HCT116 (cell line): ENCODE data around the gene SSH2. TPM values are rescaled to one million over a fixed set of nuclear protein-coding genes. Genes with fewer than 3 reads are reported as not detected.
"Not testable (repeated sequence)": the region's sequence is repeated elsewhere in the genome, so short reads cannot be mapped to it uniquely, and the experiment has no call there.

Experiments used
- ATAC-seq: fragments of 200-7000 bp; cut with Tn5 transposase; 2 replicates; pipeline ENCODE4 v1.9.1; 2020; ENCODE audit warnings: mild to moderate bottlenecking, moderate library complexity
- BruUV-seq: library from RNA; stranded (reverse); fragments of 400-500 nt; replicated peaks from 2 replicates; lab custom pipeline; 2021; lab: Mats Ljungman, UMichigan
- CTCF ChIA-PET: fragments of 300-600 bp; sonication (Branson Sonifier 250); formaldehyde crosslinking; loops from one replicate; lab custom pipeline; 2021; ENCODE audit warnings: antibody characterized with exemption; lab: Charles Lee
- POLR2A ChIA-PET: fragments of 300-600, 350-600 bp; sonication (Branson Sonifier 250); formaldehyde crosslinking; loops from one replicate; lab custom pipeline; 2021; ENCODE audit warnings: antibody characterized with exemption; lab: Charles Lee
- RAD21 ChIA-PET, 2 experiments: fragments of 300-600 bp; sonication (Branson Sonifier 250); formaldehyde crosslinking; loops; one replicate each; lab custom pipeline; 2023; ENCODE audit warnings: low total read pairs in 2 of 2; ENCODE audit not compliant: uncharacterized antibody in 2 of 2, unreplicated experiment in 2 of 2, low non-redundant PET in 1 of 2; lab: Charles Lee
- DNase-seq: peaks from one replicate; pipeline ENCODE4 v3.0.0-alpha.2; 2010; ENCODE audit warnings: low read depth, low spot score
- H2AFZ ChIP-seq: fragments of 200-600 bp; shearing (Covaris generic), sonication (generic); 2 replicates; pipeline ENCODE4 v1.6.1; 2017; ENCODE audit warnings: low read depth, mixed run types, mixed read lengths, antibody characterized with exemption, low read length; ENCODE audit not compliant: poor library complexity, severe bottlenecking
- H3K27ac ChIP-seq: 2 replicates; pipeline ENCODE4 v1.5.1; 2012; ENCODE audit warnings: low read depth, low read length
- H3K27me3 ChIP-seq: fragments of 200-600 bp; sonication (generic); 2 replicates; pipeline ENCODE4 v1.6.1; 2016; ENCODE audit warnings: mixed run types, low read length, mixed read lengths; ENCODE audit not compliant: insufficient read depth
- H3K36me3 ChIP-seq, 2 experiments: fragments of 200-500 bp in 1 of 2; fragments of 200-600 bp in 1 of 2; sonication (Bioruptor generic) in 1 of 2; sonication (generic) in 1 of 2; 2 replicates each; pipeline versions ENCODE4 v1.5.1 to v1.6.1; 2014 to 2016; ENCODE audit warnings: low read length in 2 of 2, inconsistent platforms in 1 of 2, mixed read lengths in 1 of 2, mixed run types in 1 of 2; ENCODE audit not compliant: insufficient read depth in 2 of 2, control insufficient read depth in 1 of 2
- H3K4me1 ChIP-seq, 2 experiments: fragments of 200-600 bp in 1 of 2; sonication (generic) in 1 of 2; 2 replicates each; pipeline versions ENCODE4 v1.5.1 to v1.6.1; 2012 to 2017; ENCODE audit warnings: low read length in 2 of 2, inconsistent platforms in 1 of 2, mild to moderate bottlenecking in 1 of 2, mixed read lengths in 1 of 2, mixed run types in 1 of 2, moderate library complexity in 1 of 2; ENCODE audit not compliant: insufficient read depth in 2 of 2, control insufficient read depth in 1 of 2
- H3K4me2 ChIP-seq: fragments of 200-600 bp; sonication (generic); 2 replicates; pipeline ENCODE4 v1.6.1; 2017; ENCODE audit warnings: mixed run types, low read length, mixed read lengths
- H3K4me3 ChIP-seq, 2 experiments: fragments of 200-600 bp in 1 of 2; sonication (generic) in 1 of 2; replicated peaks in 1 of 2; 2 replicates each; pipeline ENCODE4 v1.5.1; 2011 to 2016; ENCODE audit warnings: low read length in 2 of 2, control low read depth in 1 of 2, low read depth in 1 of 2, mild to moderate bottlenecking in 1 of 2, mixed read lengths in 1 of 2, mixed run types in 1 of 2
- H3K79me2 ChIP-seq: fragments of 200-600 bp; sonication (generic); 2 replicates; pipeline ENCODE4 v1.6.1; 2017; ENCODE audit warnings: mild to moderate bottlenecking, mixed run types, low read length, moderate library complexity, mixed read lengths; ENCODE audit not compliant: insufficient read depth
- H3K9ac ChIP-seq: fragments of 200-600 bp; sonication (generic); 2 replicates; pipeline ENCODE4 v1.6.1; 2016; ENCODE audit warnings: low read length, mixed read lengths
- H3K9me2 ChIP-seq: fragments of 200-600 bp; sonication (generic), shearing (Covaris generic); 2 replicates; pipeline ENCODE4 v1.6.1; 2017; ENCODE audit warnings: mixed run types, mild to moderate bottlenecking, moderate library complexity; ENCODE audit not compliant: insufficient read depth
- H3K9me3 ChIP-seq, 2 experiments: fragments of 200-500 bp in 1 of 2; fragments of 200-600 bp in 1 of 2; sonication (Bioruptor generic) in 1 of 2; sonication (generic) in 1 of 2; 2 replicates each; pipeline ENCODE4 v1.6.1; 2014 to 2017; ENCODE audit warnings: low read length in 2 of 2, mixed read lengths in 2 of 2, inconsistent platforms in 1 of 2, low read depth in 1 of 2, mild to moderate bottlenecking in 1 of 2, mixed run types in 1 of 2, moderate library complexity in 1 of 2; ENCODE audit not compliant: control insufficient read depth in 1 of 2, insufficient read depth in 1 of 2
- H4K20me1 ChIP-seq: fragments of 200-600 bp; sonication (generic), shearing (Covaris generic); 2 replicates; pipeline ENCODE4 v1.6.1; 2017; ENCODE audit warnings: mixed run types, mild to moderate bottlenecking, moderate library complexity; ENCODE audit not compliant: insufficient read depth
- ATF3 ChIP-seq: IDR thresholded peaks from 2 replicates; pipeline ENCODE4 v1.6.1; 2012
- CBX3 ChIP-seq: IDR thresholded peaks from 2 replicates; pipeline ENCODE4 v1.6.1; 2012; ENCODE audit warnings: low read depth
- CEBPB ChIP-seq: IDR thresholded peaks from 2 replicates; pipeline ENCODE4 v1.6.1; 2012; ENCODE audit warnings: low read depth
- ELF1 ChIP-seq: IDR thresholded peaks from 2 replicates; pipeline ENCODE4 v1.6.1; 2012; ENCODE audit warnings: low read depth, borderline replicate concordance
- EZH2phosphoT487 ChIP-seq: fragments of 200-600 bp; IDR thresholded peaks from 2 replicates; pipeline ENCODE4 v1.6.1; 2018; ENCODE audit warnings: antibody characterized with exemption, borderline replicate concordance
- JUND ChIP-seq: IDR thresholded peaks from 2 replicates; pipeline ENCODE4 v1.6.1; 2012
- MAX ChIP-seq: IDR thresholded peaks from 2 replicates; pipeline ENCODE4 v1.6.1; 2012
- POLR2A ChIP-seq: IDR thresholded peaks from 2 replicates; pipeline ENCODE4 v1.7.0; 2011; ENCODE audit warnings: borderline replicate concordance; ENCODE audit not compliant: insufficient read depth, insufficient read length; ENCODE audit errors: extremely low read depth
- POLR2AphosphoS5 ChIP-seq: IDR thresholded peaks from 2 replicates; pipeline ENCODE4 v1.6.1; 2011; ENCODE audit warnings: mild to moderate bottlenecking, low read depth, low read length, moderate library complexity
- RAD21 ChIP-seq: IDR thresholded peaks from 2 replicates; pipeline ENCODE4 v1.6.1; 2012; ENCODE audit warnings: low read depth, mild to moderate bottlenecking
- SIN3A ChIP-seq: IDR thresholded peaks from 2 replicates; pipeline ENCODE4 v1.6.1; 2012; ENCODE audit warnings: low read depth
- SP1 ChIP-seq: IDR thresholded peaks from 2 replicates; pipeline ENCODE4 v1.6.1; 2012; ENCODE audit warnings: low read depth
- SRF ChIP-seq: IDR thresholded peaks from 2 replicates; pipeline ENCODE4 v1.6.1; 2012; ENCODE audit warnings: low read depth
- YY1 ChIP-seq: IDR thresholded peaks from 2 replicates; pipeline ENCODE4 v1.6.1; 2011; ENCODE audit warnings: low read length, low read depth, moderate library complexity, mild to moderate bottlenecking; ENCODE audit not compliant: insufficient replicate concordance; ENCODE audit errors: extremely low read depth
- ZFX ChIP-seq: fragments of 450-650 bp; IDR thresholded peaks from 2 replicates; pipeline ENCODE4 v1.6.1; 2017
- intact Hi-C: fragments of 100-400 bp; cut with micrococcal nuclease; formaldehyde crosslinking; loops from 2 replicates; pipeline ENCODE4 v1.10.0; 2022
- total RNA-seq: library from RNA; stranded (reverse); gene quantifications from one replicate; pipeline ENCODE4 v1.2.1, GENCODE V29; 2021; ENCODE audit not compliant: unreplicated experiment
- TF ChIP-seq, protein P1 (sequence below): IDR thresholded peaks from 2 replicates; pipeline ENCODE4 v1.6.1; 2012; ENCODE audit warnings: low read depth

SSH2 gene
- total RNA-seq, 1 experiment from 2014 or later = 17.0 TPM

GRCh38 chr17:29864123-29864522 is 65.9 kb downstream of the SSH2 start:
- RAD21 ChIA-PET, ATAC-seq, H3K4me1 ChIP-seq, H3K79me2 ChIP-seq, H3K36me3 ChIP-seq, H3K9ac ChIP-seq, POLR2A ChIA-PET, H2AFZ ChIP-seq, H3K9me2 ChIP-seq, DNase-seq, intact Hi-C loops, H4K20me1 ChIP-seq, BruUV-seq, H3K27me3 ChIP-seq, H3K27ac ChIP-seq, H3K4me2 ChIP-seq, H3K9me3 ChIP-seq, H3K4me3 ChIP-seq, CTCF ChIA-PET: not testable (repeated sequence)

- BruUV-seq = no TSS peak
- ChIA-PET RAD21 (no interaction called here), POLR2A (no interaction called here), CTCF (no interaction called here)
- ATAC-seq = no peak
- H3K36me3 ChIP-seq = no peaks in the 10 kb centered on the region
- no peak overlapping the region for H3K9ac ChIP-seq
- H4K20me1 ChIP-seq = no peaks in the 10 kb centered on the region
- H3K27ac ChIP-seq = no peak overlapping the region
- no peaks in the 10 kb centered on the region for H3K9me2 ChIP-seq
- TF ChIP-seq ELF1 (no peak), RAD21 (no peak), ATF3 (no peak), SP1 (no peak), CEBPB (no peak), POLR2A (no peak), MAX (no peak), ZFX (no peak), SRF (no peak), SIN3A (no peak), POLR2AphosphoS5 (no peak), JUND (no peak), YY1 (no peak), EZH2phosphoT487 (no peak), CBX3 (no peak)
- TF ChIP-seq, protein P1, sequence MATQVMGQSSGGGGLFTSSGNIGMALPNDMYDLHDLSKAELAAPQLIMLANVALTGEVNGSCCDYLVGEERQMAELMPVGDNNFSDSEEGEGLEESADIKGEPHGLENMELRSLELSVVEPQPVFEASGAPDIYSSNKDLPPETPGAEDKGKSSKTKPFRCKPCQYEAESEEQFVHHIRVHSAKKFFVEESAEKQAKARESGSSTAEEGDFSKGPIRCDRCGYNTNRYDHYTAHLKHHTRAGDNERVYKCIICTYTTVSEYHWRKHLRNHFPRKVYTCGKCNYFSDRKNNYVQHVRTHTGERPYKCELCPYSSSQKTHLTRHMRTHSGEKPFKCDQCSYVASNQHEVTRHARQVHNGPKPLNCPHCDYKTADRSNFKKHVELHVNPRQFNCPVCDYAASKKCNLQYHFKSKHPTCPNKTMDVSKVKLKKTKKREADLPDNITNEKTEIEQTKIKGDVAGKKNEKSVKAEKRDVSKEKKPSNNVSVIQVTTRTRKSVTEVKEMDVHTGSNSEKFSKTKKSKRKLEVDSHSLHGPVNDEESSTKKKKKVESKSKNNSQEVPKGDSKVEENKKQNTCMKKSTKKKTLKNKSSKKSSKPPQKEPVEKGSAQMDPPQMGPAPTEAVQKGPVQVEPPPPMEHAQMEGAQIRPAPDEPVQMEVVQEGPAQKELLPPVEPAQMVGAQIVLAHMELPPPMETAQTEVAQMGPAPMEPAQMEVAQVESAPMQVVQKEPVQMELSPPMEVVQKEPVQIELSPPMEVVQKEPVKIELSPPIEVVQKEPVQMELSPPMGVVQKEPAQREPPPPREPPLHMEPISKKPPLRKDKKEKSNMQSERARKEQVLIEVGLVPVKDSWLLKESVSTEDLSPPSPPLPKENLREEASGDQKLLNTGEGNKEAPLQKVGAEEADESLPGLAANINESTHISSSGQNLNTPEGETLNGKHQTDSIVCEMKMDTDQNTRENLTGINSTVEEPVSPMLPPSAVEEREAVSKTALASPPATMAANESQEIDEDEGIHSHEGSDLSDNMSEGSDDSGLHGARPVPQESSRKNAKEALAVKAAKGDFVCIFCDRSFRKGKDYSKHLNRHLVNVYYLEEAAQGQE = no peak
- H3K27me3 ChIP-seq = no peaks in the 10 kb centered on the region
- no peak overlapping the region for H2AFZ ChIP-seq
- H3K79me2 ChIP-seq = peaks cover 5% of the 10 kb centered on the region; the same call in 1 of the 2 replicates
- H3K4me3 ChIP-seq = no peak overlapping the region
- no peak overlapping the region for H3K4me2 ChIP-seq
- H3K9me3 ChIP-seq = no peaks in the 10 kb centered on the region
- intact Hi-C loops = no loop called here
- no peak for DNase-seq
- no peaks in the 10 kb centered on the region for H3K4me1 ChIP-seq
These were observed 67.1 kb downstream of the SSH2 start for GRCh38 chr17:29862951-29863350.
